ENCODE data around the gene MYO9B. TPM values are rescaled to one million over a fixed set of nuclear protein-coding genes. Genes with fewer than 3 reads are reported as not detected.

The MYO9B gene
- total and polyA plus RNA-seq, 2 of the 13 experiments (the other 11 are each of a cell fraction or from before 2014, with no cell fraction given): 18.0 to 18.3 TPM

- TF ChIP-seq ZBTB21 (CRISPR knock-in tag; IDR thresholded peaks at IDR 0.05): no peak
- 0 out of 2 replicates have a peak, but pooled peaks have one; percentile 19 for TF ChIP-seq FOXK1 (CRISPR knock-in tag; IDR thresholded peaks at IDR 0.05; ENCODE audit: borderline replicate concordance, low read depth)
- peak; percentile 42; the same call in 1 of the 2 replicates for TF ChIP-seq CREM (IDR thresholded peaks at IDR 0.05)
- TF ChIP-seq CREM (CRISPR knock-in tag; IDR thresholded peaks at IDR 0.05): no peak
- TF ChIP-seq ZNF558 (CRISPR knock-in tag; IDR thresholded peaks at IDR 0.05; ENCODE audit: borderline replicate concordance): 0 out of 2 replicates have a peak, but pooled peaks have one; percentile 71
- TF ChIP-seq KMT2A (CRISPR knock-in tag; IDR thresholded peaks at IDR 0.05): peak; percentile 34; the same call in 1 of the 2 replicates
- TF ChIP-seq POLR2AphosphoS2 (IDR thresholded peaks at IDR 0.05; ENCODE audit: low read depth, low read length): no peak
- peak; percentile 82 for TF ChIP-seq PITX1 (CRISPR knock-in tag; IDR thresholded peaks at IDR 0.05)
- TF ChIP-seq ZNF83 (CRISPR knock-in tag; IDR thresholded peaks at IDR 0.05; ENCODE audit: borderline replicate concordance): no peak
- TF ChIP-seq CCDC6 (CRISPR knock-in tag; IDR thresholded peaks at IDR 0.05): 0 out of 2 replicates have a peak, but pooled peaks have one; percentile 28
- peak; percentile 32; the same call in 1 of the 2 replicates for TF ChIP-seq ETV5 (CRISPR knock-in tag; IDR thresholded peaks at IDR 0.05; ENCODE audit: borderline replicate concordance)
- TF ChIP-seq NCOR1 (IDR thresholded peaks at IDR 0.05; ENCODE audit: borderline replicate concordance, low read length): peak; percentile 81; the same call in 1 of the 2 replicates
- no peak for TF ChIP-seq MBNL3 (CRISPR knock-in tag; conservative IDR thresholded peaks at IDR 0.05)
- peak; percentile 38; the same call in 1 of the 2 replicates for TF ChIP-seq ZNF670 (CRISPR knock-in tag; IDR thresholded peaks at IDR 0.05; ENCODE audit: borderline replicate concordance)
- peak; percentile 43; the same call in 1 of the 2 replicates for TF ChIP-seq SPEN (CRISPR knock-in tag; IDR thresholded peaks at IDR 0.05; ENCODE audit: low read depth)
These were observed 164.6 kb downstream of the MYO9B start (continued) for GRCh38 chr19:17240062-17240752.
